CD14-positive monocyte (primary cell): Measurements from ENCODE around the gene FBXW4. TPM values are rescaled to one million over a fixed set of nuclear protein-coding genes. Genes with fewer than 3 reads are reported as not detected.
A peak's percentile ranks its signal among the peaks of the same experiment; 100 is the strongest.

Experiments
- DNase-seq, 3 donors: peaks; one replicate each; pipeline ENCODE4 v3.0.0-alpha.2; 2011 to 2022
- H2AFZ ChIP-seq: 2 replicates; pipeline ENCODE4 v1.6.0; 2012; ENCODE audit warnings: mild to moderate bottlenecking, low read depth, low read length, inconsistent platforms; ENCODE audit not compliant: insufficient read depth, poor library complexity, severe bottlenecking
- H3K27ac ChIP-seq, 2 donors: 1 replicate in 1 of 2; 2 replicates in 1 of 2; pipeline ENCODE4 v1.5.1; 2012 to 2013; ENCODE audit warnings: low read length in 2 of 2, control low read depth in 1 of 2, inconsistent platforms in 1 of 2, low read depth in 1 of 2, mild to moderate bottlenecking in 1 of 2
- H3K27me3 ChIP-seq, 2 donors: one replicate each; pipeline versions ENCODE4 v1.6.0 to v1.6.1; 2011 to 2013; ENCODE audit warnings: low read length in 2 of 2; ENCODE audit not compliant: control insufficient read depth in 2 of 2, insufficient read depth in 2 of 2
- H3K36me3 ChIP-seq, 2 donors: replicated peaks in 1 of 2; 1 replicate in 1 of 2; 2 replicates in 1 of 2; pipeline versions ENCODE4 v1.5.1 to v1.6.1; 2012 to 2013; ENCODE audit warnings: low read length in 2 of 2, control low read depth in 1 of 2, inconsistent platforms in 1 of 2, mild to moderate bottlenecking in 1 of 2; ENCODE audit not compliant: insufficient read depth in 2 of 2, control insufficient read depth in 1 of 2
- H3K4me1 ChIP-seq, 2 donors: 1 replicate in 1 of 2; 2 replicates in 1 of 2; pipeline versions ENCODE4 v1.5.1 to v1.6.1; 2012 to 2013; ENCODE audit warnings: low read length in 2 of 2, control low read depth in 1 of 2, inconsistent platforms in 1 of 2, mild to moderate bottlenecking in 1 of 2, moderate library complexity in 1 of 2; ENCODE audit not compliant: insufficient read depth in 2 of 2, control insufficient read depth in 1 of 2
- H3K4me2 ChIP-seq: replicated peaks from 2 replicates; pipeline ENCODE3; 2012; ENCODE audit warnings: low read length, moderate library complexity, mild to moderate bottlenecking; ENCODE audit not compliant: poor library complexity, severe bottlenecking; ENCODE audit errors: extremely low read depth
- H3K4me3 ChIP-seq, 3 experiments: fragments of 200-600 bp in 1 of 3; sonication (generic) in 1 of 3; replicated peaks in 1 of 3; 1 replicate in 2 of 3; 2 replicates in 1 of 3; pipeline ENCODE4 v1.5.1; 2011 to 2013; ENCODE audit warnings: low read length in 3 of 3, mild to moderate bottlenecking in 3 of 3, control low read depth in 2 of 3, low read depth in 2 of 3, inconsistent platforms in 1 of 3, moderate library complexity in 1 of 3
- H3K79me2 ChIP-seq: 2 replicates; pipeline ENCODE4 v1.6.0; 2012; ENCODE audit warnings: mild to moderate bottlenecking, control low read depth, inconsistent platforms, low read length, moderate library complexity; ENCODE audit not compliant: insufficient read depth
- H3K9ac ChIP-seq: 2 replicates; pipeline ENCODE4 v1.6.0; 2017; ENCODE audit warnings: low read length, mild to moderate bottlenecking; ENCODE audit not compliant: insufficient read depth, poor library complexity, severe bottlenecking
- H3K9me3 ChIP-seq, 2 donors: replicated peaks in 1 of 2; 1 replicate in 1 of 2; 2 replicates in 1 of 2; pipeline versions ENCODE4 v1.5.1 to v1.6.1; 2012 to 2013; ENCODE audit warnings: low read length in 2 of 2, control low read depth in 1 of 2; ENCODE audit not compliant: control insufficient read depth in 1 of 2, insufficient read depth in 1 of 2
- H4K20me1 ChIP-seq: 2 replicates; pipeline ENCODE4 v1.6.0; 2012; ENCODE audit warnings: mild to moderate bottlenecking, low read length, control low read depth, moderate library complexity; ENCODE audit not compliant: insufficient read depth
- H3K27ac Mint-ChIP-seq, 7 donors: one replicate each; pipeline ENCODE4 v1.8.0; 2020; ENCODE audit warnings: mild to moderate bottlenecking in 7 of 7, mixed read lengths in 7 of 7, moderate library complexity in 6 of 7, inconsistent platforms in 2 of 7
- H3K27me3 Mint-ChIP-seq, 3 donors: one replicate each; pipeline ENCODE4 v1.8.0; 2021 to 2022; ENCODE audit warnings: low read depth in 3 of 3, mild to moderate bottlenecking in 3 of 3, mixed read lengths in 3 of 3, moderate library complexity in 3 of 3, inconsistent platforms in 1 of 3
- H3K36me3 Mint-ChIP-seq, 2 donors: one replicate each; pipeline ENCODE4 v1.8.0; 2020; ENCODE audit warnings: mixed read lengths in 2 of 2, inconsistent platforms in 1 of 2, mild to moderate bottlenecking in 1 of 2
- H3K4me1 Mint-ChIP-seq: one replicate; pipeline ENCODE4 v1.8.0; 2020; ENCODE audit warnings: mild to moderate bottlenecking, mixed read lengths
- H3K4me3 Mint-ChIP-seq, 2 donors: one replicate each; pipeline ENCODE4 v1.8.0; 2020; ENCODE audit warnings: mild to moderate bottlenecking in 2 of 2, mixed read lengths in 2 of 2, moderate library complexity in 1 of 2
- H3K9me3 Mint-ChIP-seq, 7 donors: one replicate each; pipeline ENCODE4 v1.8.0; 2020 to 2022; ENCODE audit warnings: mixed read lengths in 7 of 7, mild to moderate bottlenecking in 6 of 7, moderate library complexity in 6 of 7, inconsistent platforms in 2 of 7
- WGBS: methylation state at CpG from one replicate; pipeline ENCODE4 v1.1.5; 2013; ENCODE audit warnings: missing lambda C conversion rate; ENCODE audit not compliant: insufficient coverage; 5-methylcytosine and 5-hydroxymethylcytosine counted together
- intact Hi-C, 2 donors: fragments of 100-400 bp; cut with micrococcal nuclease; formaldehyde crosslinking; loops; one replicate each; pipeline versions ENCODE4 v1.15.0 to v1.15.1; 2023
- polyA plus RNA-seq, 3 donors: library from polyadenylated mRNA; depleted of rRNA in 1 of 3; unstranded in 2 of 3; stranded (reverse) in 1 of 3; fragments of 300-500 nt in 2 of 3; fragments of >200 nt in 1 of 3; fragmentation: Illumina TruSeq in 2 of 3; gene quantifications; 1 replicate in 2 of 3; 2 replicates in 1 of 3; pipeline ENCODE4 v1.2.3, GENCODE V29; 2012 to 2021
- TF ChIP-seq, protein P1 (sequence below): fragments of 200-600 bp; IDR thresholded peaks from one replicate; pipeline ENCODE4 v1.8.0; 2022; ENCODE audit warnings: antibody characterized with exemption, mild to moderate bottlenecking

FBXW4 gene
- polyA plus RNA-seq, 3 donors: 1.1 to 30.8 (median 1.8) TPM

DNA sequence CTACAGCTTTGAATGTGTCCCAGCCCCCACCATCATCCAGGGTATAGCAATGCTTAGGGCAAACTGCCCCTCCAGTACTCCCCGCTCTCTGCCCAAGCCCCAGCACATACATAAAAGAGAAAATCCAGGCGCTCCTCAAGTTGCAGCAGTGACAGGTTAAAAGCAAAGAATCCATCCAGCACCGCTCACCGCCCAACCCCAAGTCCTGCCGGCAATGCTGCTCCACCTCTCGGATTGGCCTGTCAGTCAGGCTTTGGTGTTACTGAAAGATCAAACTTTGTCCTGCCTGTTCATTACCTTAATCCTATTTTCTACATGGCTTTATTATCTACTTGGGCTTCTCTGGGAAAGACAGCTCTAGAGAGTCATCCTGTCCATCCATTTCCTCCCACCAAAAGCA is 75.0 kb downstream of the FBXW4 start:
- no peak overlapping the region for H3K4me3 Mint-ChIP-seq
- H3K9me3 Mint-ChIP-seq: peaks cover 0 to 2% (median 0%) of the 10 kb centered on the region in 7 donors
- peaks cover 49% of the 10 kb centered on the region for H3K4me1 Mint-ChIP-seq
- no peak for DNase-seq
- no peak overlapping the region for H3K4me3 ChIP-seq
- H3K27me3 ChIP-seq: no peaks in the 10 kb centered on the region
- H3K27ac ChIP-seq: no peak overlapping the region
- TF ChIP-seq, protein P1, sequence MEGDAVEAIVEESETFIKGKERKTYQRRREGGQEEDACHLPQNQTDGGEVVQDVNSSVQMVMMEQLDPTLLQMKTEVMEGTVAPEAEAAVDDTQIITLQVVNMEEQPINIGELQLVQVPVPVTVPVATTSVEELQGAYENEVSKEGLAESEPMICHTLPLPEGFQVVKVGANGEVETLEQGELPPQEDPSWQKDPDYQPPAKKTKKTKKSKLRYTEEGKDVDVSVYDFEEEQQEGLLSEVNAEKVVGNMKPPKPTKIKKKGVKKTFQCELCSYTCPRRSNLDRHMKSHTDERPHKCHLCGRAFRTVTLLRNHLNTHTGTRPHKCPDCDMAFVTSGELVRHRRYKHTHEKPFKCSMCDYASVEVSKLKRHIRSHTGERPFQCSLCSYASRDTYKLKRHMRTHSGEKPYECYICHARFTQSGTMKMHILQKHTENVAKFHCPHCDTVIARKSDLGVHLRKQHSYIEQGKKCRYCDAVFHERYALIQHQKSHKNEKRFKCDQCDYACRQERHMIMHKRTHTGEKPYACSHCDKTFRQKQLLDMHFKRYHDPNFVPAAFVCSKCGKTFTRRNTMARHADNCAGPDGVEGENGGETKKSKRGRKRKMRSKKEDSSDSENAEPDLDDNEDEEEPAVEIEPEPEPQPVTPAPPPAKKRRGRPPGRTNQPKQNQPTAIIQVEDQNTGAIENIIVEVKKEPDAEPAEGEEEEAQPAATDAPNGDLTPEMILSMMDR: no peak
- peak overlapping the region in 5 of 7 donors; percentile 31 to 68 (median 53) for H3K27ac Mint-ChIP-seq
- WGBS: 99% methylated on average over 6 of the region's 6 CpGs
- H3K9ac ChIP-seq: no peak overlapping the region
- H3K36me3 ChIP-seq: peaks cover 18 to 78% of the 10 kb centered on the region in 2 donors
- H3K36me3 Mint-ChIP-seq: peaks cover 58 to 80% of the 10 kb centered on the region in 2 donors
- no peaks in the 10 kb centered on the region for H3K9me3 ChIP-seq
- intact Hi-C loops: no loop called here
- H3K27me3 Mint-ChIP-seq: peaks cover 0 to 2% (median 1%) of the 10 kb centered on the region in 3 donors
- H4K20me1 ChIP-seq: peaks cover 28% of the 10 kb centered on the region
- no peaks in the 10 kb centered on the region for H3K79me2 ChIP-seq
- H3K4me2 ChIP-seq: no peak overlapping the region
- no peak overlapping the region for H2AFZ ChIP-seq
- H3K4me1 ChIP-seq: peaks cover 35 to 37% of the 10 kb centered on the region in 2 donors

DNA sequence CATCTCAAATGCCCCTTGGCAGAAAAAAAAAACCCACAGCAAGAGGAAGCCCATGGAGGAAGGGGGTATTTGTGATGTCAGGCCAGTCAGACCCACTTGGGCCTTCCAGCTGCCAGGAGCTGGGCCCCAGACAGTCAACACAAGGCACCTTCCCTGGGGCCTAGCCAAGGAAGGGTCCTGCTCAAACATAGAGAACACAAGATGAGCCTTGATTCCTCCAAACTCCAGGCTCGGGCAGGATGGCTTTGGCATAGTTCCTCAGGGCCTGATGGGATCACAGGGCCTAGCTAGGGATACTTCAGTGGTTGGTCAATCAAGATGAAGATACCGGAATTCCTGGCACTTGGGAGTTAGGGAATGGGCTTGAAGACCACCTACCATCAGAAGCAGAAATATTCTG is 76.1 kb downstream of the FBXW4 start:
- Mint-ChIP-seq H3K4me3 (peak overlapping the region in 1 of 2 donors; percentile 42), H3K27ac (peak overlapping the region in 6 of 7 donors; percentile 5 to 81 (median 41)), H3K9me3 (peaks cover 0 to 2% (median 0%) of the 10 kb centered on the region in 7 donors), H3K27me3 (peaks cover 0 to 2% (median 1%) of the 10 kb centered on the region in 3 donors), H3K4me1 (peaks cover 39% of the 10 kb centered on the region), H3K36me3 (peaks cover 54 to 71% of the 10 kb centered on the region in 2 donors)
- TF ChIP-seq, protein P1: no peak
- peaks cover 24 to 26% of the 10 kb centered on the region in 2 donors for H3K4me1 ChIP-seq
- H4K20me1 ChIP-seq: peaks cover 27% of the 10 kb centered on the region
- peaks cover 18 to 73% of the 10 kb centered on the region in 2 donors for H3K36me3 ChIP-seq
- no peaks in the 10 kb centered on the region for H3K9me3 ChIP-seq
- intact Hi-C loops: no loop called here
- peak overlapping the region in 1 of 2 donors; percentile 48 for H3K27ac ChIP-seq
- no peak overlapping the region for H3K9ac ChIP-seq
- no CpG with 5 or more reads among the region's 2 CpGs for WGBS
- DNase-seq: no peak
- H2AFZ ChIP-seq: no peak overlapping the region
- no peak overlapping the region for H3K4me3 ChIP-seq
- H3K27me3 ChIP-seq: no peaks in the 10 kb centered on the region
- no peak overlapping the region for H3K4me2 ChIP-seq
- H3K79me2 ChIP-seq: no peaks in the 10 kb centered on the region
